ENCODE results near the gene MINDY4B.

GRCh38 chr3:150898046-150898754, 7.0 kb downstream of the MINDY4B start:
- TF ChIP-seq ARNT (IDR thresholded peaks at IDR 0.05) (no peak), BHLHE40 (IDR thresholded peaks at IDR 0.05; ENCODE audit: borderline replicate concordance) (no peak), FOXK2 (IDR thresholded peaks at IDR 0.05) (no peak), SP1 (IDR thresholded peaks at IDR 0.05) (no peak)

All from HEK293T (cell line).